ENCODE data around the gene MTFR1L.

Gene MTFR1L

GRCh38 chr1:25808481-25809244, 11.1 kb upstream of the MTFR1L start:
- DNase-seq, result no peak

- no peak for DNase-seq
These were observed 10.3 kb upstream of the MTFR1L start for GRCh38 chr1:25809283-25809926.

- no peak for DNase-seq
These were observed 9.8 kb upstream of the MTFR1L start for GRCh38 chr1:25809929-25810328.

DNA sequence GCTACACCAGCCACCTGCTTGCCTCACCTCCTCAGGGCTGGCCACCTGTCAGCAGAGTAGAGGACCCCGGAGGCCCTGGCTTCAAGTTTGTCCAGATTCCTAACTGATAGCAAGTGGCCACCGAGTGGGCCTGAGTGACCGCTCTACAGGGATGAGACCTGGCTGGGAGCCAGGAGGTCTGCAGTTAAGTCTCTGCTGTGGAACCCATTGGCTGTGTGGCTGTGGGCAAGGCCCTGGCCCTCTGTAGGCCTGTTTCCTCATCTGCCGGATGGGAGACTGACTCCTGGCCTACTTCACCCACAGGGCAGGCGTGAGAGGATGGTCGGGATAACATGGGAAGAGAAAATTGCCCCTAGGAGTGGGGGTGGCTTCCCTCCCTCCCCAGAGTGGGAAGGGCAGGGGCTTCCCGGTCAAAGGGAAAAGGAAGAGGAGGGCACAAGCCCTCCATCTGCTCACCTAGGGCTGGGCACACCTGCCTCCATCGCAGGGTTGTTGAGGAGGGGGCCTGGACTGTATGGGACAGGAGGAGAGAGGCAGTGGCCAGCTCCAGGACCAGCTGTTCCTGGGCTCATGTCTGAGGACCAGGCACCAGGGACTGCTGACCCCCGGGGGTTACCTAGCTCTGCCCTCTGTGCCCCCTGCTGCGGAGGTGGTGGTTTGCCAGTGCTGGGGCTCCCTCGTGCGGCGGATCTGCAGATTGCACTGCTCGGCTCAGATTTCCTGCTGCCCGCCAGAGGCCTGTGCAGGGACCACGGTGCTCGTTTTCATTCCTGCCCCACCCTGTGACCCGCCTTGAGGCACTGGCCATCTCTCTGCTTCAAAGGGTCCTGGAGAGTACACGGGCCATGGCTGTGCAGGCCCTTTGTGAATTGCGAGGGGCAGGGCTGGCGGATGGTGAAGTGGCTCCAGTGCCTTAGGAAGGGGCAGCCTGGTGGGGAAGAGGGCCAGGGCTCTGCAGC, 9.1 kb upstream of the MTFR1L start:
- peak; percentile 82 for DNase-seq

DNA sequence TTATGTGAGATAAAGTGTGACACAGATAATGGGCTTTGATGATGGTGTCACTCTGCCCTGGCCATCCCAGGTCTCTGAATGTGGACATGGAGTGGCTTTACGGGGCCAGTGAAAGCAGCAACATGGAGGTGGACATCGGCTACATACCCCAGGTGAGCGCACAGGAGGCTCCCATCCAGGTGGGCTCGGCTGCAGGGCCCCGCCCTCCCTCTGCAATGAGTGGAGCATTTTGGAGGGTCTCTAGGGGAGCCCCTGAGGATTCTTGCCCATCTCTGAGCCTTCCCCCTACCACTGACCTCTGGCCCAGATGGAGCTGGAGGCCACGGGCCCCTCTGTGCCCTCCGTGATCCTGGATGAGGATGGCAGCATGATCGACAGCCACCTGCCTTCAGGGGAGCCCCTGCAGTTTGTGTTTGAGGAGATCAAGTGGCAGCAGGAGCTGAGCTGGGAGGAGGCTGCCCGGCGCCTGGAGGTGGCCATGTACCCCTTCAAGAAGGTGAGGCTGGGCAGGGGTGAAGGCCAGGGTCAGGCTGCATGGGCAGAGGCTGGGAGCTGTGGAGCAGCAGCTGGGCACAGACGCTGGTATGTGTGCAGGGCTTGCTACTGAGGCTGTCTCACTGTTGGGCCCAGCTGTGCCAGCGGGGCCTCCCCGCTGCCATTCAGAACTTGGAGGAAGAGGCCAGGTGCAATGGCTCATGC, 8.2 kb upstream of the MTFR1L start:
- DNase-seq, result no peak

- no peak for DNase-seq
These were observed 6.6 kb upstream of the MTFR1L start for GRCh38 chr1:25813071-25813733.

DNA sequence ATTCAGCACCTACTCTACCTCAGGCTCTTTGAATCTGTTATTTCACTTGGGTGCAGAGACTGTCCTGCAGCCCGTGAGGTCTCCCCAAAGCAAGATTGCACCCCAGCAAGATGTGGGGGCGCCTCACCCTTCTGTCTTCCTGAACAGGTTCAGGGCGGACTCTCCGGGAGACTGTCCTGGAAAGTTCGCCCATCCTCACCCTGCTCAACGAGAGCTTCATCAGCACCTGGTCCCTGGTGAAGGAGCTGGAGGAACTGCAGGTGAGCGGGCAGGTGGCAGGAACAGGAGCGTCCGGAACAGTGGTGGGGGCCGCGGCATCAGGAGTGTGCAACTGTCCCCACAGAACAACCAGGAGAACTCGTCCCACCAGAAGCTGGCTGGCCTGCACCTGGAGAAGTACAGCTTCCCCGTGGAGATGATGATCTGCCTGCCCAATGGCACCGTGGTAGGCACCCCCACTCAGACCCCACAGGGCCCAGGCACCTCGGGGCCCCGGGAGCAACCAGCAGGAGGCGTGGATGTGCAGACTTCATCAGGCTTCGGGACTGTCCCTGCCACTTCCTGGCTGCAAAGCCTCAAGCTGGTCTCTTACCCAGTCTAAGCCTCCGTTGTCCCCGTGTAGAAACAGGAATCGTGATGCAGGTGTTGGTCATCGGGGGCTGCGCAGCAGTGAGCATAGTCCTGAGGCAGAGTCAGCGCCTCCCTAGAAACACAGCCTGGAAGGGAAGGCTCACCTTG, 5.9 kb upstream of the MTFR1L start:
- no peak for DNase-seq

GRCh38 chr1:25814549-25815087, 5.1 kb upstream of the MTFR1L start:
- no peak for DNase-seq

GRCh38 chr1:25815208-25816111, 4.3 kb upstream of the MTFR1L start:
- DNase-seq, result no peak

- DNase-seq, result no peak
These were observed 3.5 kb upstream of the MTFR1L start for GRCh38 chr1:25816112-25816718.

DNA sequence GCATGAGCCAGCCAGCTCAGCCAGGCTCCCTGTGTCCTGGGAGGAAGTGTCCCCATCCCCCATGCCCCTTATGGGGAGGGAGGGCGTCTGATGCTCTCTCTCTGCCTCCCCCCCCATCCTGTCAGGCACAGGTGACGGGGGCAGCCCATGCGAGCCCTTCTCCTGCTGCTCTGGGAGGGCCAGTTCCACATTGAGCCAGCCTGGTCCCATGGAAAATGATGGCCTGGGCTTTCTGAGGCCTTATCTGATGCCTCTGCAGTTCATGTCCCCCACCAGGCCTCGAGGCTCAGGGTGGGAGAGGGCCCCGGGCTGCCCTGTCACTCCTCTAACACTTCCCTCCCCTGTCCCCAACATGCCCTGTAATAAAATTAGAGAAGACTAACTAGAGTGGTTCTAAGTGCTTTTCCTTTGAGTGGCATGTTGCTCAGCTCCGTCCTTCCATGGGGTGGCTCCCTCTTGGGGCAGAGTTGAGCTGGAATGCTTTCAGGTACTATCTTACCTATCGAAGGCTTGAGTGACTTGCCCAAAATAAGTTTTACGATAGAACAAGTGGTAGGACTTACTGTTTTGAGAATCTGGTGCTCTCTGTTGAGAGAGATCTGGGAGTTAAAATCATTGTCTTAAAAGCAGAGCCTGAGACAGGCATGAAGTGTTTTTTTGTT, 1.8 kb upstream of the MTFR1L start:
- DNase-seq, result no peak

- no peak for DNase-seq
These were observed 1.2 kb upstream of the MTFR1L start for GRCh38 chr1:25818569-25818968.

- DNase-seq, result peak; percentile 70
These were observed 725 bp downstream of the MTFR1L start for GRCh38 chr1:25820247-25821111.

DNA sequence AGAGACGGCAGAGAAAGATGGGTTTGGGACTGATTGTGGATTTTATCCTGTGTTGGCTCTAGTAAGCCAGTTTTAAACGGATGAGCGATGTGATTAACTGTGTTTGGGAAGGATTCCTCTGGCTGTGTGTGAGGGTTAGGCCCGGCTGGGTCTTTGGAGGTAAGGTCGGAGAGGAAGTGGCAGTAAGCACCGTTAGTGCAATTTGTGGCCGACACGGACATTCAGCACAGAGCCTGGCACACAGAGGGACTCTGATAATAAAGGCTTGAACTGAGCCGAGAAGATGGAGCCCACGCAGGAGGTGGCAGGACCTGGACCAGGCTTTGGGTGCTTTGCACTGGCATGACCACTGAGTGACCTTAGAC, 1.3 kb downstream of the MTFR1L start:
- no peak for DNase-seq

DNA sequence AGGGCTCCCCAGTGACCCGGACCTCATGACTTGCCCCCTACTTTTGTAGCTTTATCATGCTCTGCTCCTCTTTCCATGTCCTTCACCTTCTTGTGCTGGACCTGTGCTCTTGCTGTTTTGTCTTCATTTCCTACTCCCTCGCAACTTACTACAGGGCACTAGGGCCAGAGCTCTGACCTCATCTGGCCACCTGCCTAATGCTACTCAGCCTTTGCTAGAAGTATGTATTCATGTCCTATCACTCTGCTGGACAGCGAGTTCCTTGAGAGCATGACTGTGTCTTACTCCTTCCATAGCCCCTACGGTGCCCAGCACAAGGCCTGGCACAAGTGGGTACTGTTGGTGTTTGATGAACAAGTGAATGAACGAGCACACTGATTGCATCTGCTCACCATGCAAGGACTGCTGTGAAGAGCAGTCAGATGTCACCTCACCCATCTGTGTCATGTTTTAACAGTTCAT, 1.9 kb downstream of the MTFR1L start:
- DNase-seq, result no peak

GRCh38 chr1:25825605-25826004, 5.9 kb downstream of the MTFR1L start:
- no peak for DNase-seq

DNA sequence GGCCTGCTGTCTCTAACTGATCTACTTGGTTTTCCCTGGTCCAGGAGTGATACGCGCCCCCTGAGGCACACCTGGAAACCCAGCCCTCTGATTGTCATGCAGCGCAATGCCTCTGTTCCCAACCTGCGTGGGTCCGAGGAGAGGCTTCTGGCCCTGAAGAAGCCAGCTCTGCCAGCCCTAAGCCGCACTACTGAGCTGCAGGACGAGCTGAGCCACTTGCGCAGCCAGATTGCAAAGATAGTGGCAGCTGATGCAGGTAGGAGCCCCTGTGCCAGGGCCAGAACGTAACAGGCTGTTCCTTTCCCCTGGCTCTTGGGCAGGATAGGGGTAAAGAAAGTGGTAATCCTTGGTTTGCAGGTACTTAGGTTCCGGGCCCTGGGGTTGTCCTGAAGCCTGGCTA, 6.8 kb downstream of the MTFR1L start:
- no peak for DNase-seq

GRCh38 chr1:25828491-25828890, 8.7 kb downstream of the MTFR1L start:
- no peak for DNase-seq
